NK-92 (cell line): ENCODE results near the gene ROGDI.

ENCODE experiments used
- DNase-seq: peaks from one replicate; lab custom pipeline; 2025; ENCODE audit not compliant: unreplicated experiment; lab: John Stamatoyannopoulos, UW

ROGDI gene, protein sequence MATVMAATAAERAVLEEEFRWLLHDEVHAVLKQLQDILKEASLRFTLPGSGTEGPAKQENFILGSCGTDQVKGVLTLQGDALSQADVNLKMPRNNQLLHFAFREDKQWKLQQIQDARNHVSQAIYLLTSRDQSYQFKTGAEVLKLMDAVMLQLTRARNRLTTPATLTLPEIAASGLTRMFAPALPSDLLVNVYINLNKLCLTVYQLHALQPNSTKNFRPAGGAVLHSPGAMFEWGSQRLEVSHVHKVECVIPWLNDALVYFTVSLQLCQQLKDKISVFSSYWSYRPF

DNA sequence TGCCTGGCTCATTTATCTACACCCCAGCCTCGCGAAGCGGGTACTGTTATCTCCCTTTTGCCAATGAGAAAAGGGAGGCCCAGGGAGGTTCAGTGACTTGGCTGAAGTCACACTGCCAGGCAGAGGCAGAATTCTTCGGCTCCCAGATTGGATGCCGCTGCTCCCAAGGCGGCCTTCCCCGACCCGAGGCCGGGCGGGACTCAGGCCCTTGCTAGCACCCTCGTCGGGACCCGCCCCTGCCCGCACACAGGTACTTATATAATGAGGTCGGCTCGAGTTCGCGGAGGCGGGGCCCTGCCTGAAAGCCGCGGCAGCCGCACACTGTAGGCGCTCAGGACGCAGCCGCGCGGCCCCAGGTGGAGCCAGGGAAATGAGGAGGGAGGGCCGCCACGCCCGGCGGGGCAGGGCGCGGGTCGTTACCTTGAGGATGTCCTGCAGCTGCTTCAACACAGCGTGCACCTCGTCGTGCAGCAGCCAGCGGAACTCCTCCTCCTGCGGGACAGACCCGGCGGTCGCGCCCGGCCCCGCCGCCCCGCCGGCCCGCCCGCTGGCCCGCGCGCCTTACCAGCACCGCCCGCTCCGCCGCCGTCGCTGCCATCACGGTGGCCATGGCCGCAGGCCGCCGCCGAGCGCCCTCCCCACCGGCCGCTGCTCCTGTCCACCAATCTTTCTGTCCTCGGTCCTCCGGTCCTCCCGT is at the start of gene ROGDI:
TSS of gene ROGDI (minus strand) at position 672 of the 697 bp plus-strand sequence. CDS start at position 610, 62 bp downstream.
- no peak for DNase-seq

DNA sequence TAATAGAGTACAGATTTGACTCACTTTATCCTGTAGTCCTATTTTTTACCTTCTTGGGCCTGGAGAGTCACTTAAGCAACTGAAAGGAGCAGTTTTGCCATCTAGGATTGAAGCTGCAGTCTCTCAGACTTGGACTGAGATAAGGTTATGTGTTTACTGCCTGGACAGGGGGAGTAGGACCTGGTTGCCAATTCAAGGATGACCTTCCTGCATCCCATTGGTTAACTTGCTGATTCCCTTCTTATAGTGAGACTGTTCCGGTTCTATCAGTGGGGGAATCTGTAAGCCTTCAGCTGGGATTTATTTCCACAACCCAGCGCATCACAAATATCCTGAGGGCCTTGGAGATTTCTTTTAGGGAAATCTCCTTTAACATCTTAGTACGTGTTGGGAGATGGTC is 47.8 kb upstream of the ROGDI start:
- DNase-seq: no peak

DNA sequence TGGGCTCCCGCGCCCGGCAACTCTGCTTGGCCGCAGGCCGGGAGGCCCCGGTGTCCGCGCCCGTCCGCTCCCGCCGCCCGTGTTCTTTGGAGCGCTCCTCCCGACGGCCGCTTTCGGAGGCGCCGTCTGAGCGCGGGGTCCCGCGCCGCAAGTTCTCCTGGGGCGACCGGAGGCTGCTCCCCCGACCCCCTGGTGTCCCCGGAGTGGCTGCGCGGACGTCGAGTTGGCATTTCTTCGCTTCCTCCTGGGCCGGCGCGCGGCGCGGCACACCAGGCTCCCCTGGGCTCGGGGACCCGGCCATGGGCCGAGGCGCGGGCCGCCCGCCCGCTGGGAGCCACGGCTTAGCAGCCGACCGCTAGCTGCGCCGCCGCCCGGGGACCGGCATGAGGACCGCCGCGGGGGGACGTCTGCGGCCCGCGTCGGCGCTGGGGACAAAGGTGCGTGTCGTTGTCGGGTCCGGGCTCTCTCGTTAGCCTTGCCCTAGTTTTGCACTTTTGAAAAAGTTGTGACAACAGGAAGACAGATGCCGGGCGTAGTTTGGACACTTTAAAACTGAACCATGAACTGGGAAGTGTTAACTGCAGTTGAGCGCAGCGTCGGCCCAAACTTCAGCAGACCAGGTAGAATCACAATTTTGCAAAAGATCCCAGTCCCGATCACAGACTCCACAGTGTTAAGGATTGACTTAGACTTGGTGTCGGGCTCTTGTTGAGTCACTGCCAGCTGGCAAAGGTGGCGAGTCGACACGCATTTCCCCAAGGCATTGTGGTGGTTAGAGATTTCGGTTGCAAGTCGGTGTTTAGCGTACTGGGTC is 45.5 kb upstream of the ROGDI start:
- DNase-seq: no peak

DNA sequence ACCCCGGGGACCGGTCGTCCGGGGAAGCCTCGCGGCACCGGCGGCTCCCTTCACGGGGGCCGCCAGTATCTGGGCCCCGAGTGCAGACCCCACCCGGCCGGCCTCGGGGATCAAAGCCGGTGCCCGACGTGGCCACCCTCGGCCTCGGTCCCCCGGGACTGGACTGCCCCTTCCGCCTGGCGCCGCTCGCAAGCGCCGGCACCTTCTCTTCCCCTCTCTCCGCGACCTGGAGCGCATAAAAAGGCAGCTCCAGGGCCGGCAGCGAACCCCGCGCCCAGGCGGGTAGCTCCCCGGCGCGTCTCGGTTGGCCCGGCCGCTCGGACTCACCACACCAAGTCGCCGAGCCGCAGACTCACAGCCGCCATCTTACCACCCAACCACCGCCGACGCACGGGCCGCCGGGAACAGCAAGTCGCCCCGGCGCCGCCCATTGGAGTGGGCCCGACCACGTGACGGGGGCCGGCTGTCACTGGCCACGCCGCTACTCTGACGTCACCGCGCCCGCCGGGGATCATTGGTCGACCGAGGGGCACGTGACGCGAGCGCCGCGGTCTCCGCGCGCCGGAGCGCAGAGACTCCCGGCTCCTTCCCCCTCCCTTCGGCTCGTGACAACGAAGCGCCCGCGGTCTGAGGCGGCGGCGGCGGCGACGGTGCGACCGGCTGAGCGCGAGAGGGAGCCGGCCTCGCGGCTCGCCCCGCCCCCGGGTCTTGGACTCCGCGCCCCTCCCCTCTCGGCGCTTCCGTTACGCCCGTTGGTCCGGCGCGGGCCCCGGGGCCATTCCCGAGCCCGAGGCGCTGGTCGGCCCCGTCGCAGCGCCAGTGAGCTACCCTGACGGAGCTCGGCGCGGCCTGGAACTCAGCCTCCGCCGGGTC is 44.7 kb upstream of the ROGDI start, which contains the start of the genes GLYR1 and UBN1:
TSS of gene GLYR1 (minus strand) at position 388 of the 873 bp plus-strand sequence. CDS start at position 365, 23 bp downstream.
TSS of gene UBN1 (plus strand) at position 581 of the 873 bp plus-strand sequence. CDS start 5,437 bp downstream, outside the sequence.
- peak; percentile 97 for DNase-seq

DNA sequence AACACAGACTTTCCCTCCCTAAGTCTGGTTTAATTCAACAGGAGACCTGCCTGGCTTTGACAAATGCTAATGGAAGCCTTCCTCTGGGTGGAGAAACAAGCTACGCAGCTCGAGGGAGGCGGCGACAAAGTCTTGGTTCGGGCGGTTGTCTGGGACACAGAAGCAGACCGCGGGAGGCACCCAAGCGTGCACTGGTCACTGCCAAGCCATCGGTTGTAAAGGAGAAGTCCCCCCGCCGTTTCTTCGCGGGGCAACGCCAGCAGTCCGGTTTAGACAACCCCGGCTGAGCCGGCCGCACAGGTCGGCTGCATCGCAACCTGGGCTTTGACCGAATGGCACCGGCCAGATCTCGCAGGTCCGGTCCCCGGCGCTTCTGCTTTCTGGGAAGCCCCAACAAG is 44.1 kb upstream of the ROGDI start:
- DNase-seq: no peak

DNA sequence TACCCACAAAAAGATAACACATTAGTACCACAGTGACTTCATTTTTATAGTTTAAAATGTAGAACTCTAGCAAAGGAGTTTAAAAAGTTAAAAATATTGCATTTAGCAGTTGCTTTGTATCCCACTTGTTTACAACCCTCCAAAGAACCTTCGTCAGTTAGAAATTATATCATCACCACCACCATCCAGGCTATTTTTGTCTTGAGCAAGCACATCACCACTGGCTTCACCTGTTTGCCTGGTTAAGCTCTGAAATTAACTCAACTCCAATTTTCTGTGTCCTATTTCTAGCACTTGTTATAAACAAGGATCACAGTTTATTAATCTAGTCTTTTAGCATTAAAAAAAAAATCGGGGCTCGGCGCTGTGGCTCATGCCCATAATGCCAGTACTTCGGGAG is 38.6 kb upstream of the ROGDI start:
- DNase-seq: no peak

DNA sequence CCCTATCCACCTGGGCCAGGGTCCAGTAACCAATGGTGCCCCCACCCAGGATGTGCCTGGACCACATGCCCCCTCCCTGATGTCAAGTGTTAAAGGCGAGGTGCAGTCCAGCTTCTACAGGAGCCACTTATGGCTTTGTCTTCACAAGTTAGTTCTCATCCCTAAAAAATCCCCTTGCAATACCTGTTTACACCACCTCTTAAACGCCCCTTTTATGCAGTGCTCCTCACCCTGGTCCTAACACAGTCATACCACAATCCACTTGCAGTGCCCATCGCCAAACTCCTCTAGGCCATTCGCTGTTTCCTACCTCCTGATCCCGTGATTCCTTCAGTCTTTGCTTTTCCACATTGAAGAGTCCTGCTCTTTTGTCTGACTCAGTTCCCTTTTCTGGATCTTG is 37.5 kb upstream of the ROGDI start:
- no peak for DNase-seq

DNA sequence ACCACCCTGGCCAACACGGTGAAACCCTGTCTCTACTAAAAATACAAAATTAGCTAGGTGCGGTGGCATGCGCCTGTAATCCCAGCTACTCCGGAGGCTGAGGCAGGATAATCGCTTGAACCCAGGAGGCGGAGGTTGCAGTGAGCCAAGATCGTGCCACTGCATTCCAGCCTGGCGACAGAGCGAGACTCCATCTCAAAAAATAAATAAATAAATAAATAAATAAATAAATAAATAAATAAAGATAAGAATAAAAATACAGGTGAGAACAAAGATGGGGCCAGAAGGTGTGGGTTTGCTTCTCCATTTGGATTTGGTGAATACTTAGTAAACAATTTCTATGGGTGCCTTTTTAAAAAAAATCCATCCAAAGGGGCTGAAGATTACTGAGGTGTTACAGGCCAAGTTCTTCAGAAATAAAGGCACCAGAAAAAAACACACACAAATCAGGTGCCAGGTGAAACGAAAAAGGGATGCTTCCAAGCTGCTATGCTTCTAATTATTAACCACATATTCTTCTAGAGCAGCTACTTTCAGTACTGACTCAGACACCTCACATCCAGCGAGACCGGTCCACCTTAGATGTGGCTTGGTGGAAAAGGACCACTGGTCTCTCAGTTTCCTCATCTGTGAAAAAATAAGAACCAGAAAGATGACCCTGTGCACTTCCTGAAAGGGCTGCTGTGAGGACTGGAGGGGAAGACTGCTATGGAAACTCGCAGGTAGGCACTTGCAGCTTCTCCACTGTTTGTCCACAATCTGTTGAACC is 35.5 kb upstream of the ROGDI start:
- DNase-seq: no peak

DNA sequence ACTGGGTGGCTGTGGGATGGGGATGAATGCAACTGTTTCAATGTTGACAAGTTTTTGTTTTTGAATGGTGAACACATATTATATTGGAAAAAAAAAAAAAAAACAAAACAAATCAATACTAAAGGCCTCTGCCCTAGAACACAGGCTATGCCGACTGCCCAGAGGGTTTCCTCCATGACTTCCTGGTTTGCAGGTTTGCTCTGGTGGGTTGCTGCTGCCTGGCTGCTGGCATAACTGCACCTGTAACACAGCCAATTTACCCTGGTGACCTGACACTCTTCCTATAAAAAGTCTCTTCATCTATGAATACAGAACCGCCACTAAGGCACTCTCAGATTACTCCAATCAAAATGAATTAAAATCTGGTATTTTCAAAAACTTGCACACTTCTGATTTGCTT is 34.3 kb upstream of the ROGDI start:
- DNase-seq: no peak

DNA sequence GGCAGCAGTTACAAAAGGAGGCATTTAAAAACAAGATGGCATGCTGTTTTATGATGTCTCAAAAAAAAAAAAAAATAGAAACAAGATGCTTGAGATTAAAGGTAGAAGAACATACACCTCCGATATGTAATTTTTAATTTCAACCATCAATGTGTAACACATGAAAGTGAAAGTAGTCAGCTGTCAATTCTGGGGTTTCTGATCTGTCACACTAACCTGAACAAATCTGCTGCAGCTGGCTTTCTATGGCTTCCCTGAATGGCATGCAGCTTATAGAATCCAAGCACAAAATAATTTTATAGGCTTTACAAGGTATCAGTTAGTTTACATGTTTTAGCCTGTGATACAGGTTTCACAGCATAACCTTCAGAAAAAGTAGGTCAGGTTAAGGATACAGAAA is 31.2 kb upstream of the ROGDI start:
- no peak for DNase-seq

DNA sequence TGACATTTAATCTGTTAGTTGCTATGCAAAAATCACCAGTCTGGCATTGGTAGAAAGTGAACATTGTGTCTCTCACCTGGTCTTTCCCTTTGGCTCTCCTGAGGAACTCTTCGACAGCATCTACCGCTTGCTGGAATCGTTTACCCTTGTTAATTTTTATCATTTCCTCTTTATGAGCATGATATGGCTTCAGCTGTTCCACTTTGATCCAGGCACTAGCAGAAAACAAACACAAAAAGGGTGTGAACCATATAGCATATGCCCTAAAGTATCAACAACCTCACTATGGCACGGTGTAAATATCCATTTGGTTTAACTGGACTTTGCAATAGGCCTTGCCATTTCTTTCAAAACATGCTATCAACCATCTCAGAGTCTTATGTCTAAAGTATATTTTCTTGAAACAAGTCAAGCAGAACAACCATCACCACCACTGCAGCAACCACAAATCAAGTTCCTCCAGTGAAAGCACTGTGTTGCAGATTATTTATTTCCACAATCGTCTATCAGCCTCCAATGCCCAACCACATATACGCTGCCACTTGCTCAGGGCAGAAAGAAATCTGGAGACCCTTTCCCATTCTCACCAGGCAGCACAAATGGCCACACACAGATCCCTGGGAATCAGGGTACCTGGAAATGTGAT is 30.4 kb upstream of the ROGDI start:
- no peak for DNase-seq

DNA sequence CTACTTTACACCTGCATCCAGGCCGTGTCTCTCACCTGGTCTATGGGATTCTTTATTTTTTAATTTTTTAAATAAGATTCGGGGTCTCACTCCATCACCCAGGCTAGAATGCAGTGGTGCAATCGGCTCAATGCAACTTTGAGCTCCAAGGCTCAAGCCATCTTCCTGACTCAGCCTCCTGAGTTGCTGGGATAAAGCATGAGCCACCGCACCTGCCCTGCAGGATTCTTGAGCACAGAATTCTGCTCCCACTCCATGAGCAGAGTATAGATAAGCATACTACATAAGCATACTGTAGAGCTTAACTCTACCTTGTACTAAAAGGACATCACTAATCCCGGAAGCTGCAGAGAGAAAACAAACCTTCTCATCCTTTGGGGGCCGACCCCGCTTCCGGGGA is 29.2 kb upstream of the ROGDI start:
- no peak for DNase-seq

DNA sequence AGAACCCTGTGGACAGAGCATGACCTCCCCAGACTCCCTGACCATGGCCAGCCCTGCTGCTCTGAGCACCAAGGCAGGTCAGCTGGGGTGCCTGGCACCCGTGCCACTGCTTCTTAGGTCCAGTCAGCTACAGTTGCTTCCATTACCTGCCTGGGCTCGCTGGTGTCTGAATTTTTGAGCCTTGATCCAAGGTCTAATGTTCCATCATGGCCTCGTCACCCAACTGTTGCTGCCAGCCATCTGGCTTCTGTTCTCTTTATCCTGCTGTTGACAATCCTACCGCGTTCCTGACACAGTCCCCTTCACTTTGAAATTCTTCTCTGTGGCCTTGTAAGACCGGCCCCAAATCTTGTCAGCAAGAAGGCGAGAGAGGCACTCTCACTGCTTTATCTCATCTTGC is 28.0 kb upstream of the ROGDI start:
- no peak for DNase-seq

DNA sequence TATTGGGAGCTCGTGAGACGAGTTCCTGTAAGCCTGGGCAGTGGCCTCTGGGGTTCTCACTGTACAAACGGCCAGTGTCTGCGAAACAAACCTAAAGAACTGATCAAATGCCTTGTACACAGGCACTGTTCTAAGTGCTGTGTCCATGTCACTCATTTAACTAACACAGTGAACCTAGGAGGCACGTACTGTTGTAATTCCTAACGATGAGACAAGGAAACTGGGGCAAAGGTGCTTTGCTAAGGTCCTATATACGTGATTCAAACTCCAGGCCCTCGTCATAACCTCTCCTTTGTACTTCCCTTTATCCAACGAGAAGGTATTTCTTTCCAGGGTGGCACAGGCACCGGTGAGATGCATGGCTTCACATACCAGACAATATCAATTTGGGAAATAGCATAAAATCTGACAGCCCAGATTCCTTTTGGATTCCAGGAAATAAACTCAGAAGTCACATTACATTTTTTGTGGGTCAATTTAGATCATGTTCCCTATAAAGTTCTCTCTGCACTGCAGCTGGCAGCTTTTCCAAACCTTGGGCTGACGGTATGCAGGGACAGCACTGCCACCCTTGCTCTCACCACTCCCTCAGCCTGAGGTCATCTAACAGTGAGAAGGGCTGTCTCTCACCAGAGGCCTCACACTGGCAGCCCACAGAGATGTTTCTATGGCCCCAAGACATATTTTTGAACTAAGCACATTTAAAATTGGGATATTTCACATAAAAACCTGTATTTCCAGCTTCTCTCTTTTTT is 26.3 kb upstream of the ROGDI start:
- DNase-seq: no peak

DNA sequence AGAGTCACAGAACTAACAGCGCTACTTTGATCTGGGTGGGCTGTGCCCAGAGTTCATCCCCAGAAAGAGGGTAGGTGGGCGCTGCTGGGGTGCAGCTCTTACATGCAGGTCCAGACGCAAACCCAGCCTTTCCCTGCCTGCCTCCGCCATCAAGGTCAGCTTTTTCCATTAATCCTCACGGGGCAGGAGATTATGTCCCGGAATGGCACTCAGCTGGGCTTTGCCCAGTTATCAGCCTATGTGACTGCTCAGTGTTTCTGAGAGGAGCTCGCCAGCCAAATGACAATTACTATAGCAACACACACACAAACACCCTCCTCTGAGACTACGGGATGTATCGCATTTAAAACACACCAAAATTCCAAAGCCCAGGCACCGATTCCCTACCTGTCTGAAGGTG is 24.5 kb upstream of the ROGDI start:
- DNase-seq: no peak

DNA sequence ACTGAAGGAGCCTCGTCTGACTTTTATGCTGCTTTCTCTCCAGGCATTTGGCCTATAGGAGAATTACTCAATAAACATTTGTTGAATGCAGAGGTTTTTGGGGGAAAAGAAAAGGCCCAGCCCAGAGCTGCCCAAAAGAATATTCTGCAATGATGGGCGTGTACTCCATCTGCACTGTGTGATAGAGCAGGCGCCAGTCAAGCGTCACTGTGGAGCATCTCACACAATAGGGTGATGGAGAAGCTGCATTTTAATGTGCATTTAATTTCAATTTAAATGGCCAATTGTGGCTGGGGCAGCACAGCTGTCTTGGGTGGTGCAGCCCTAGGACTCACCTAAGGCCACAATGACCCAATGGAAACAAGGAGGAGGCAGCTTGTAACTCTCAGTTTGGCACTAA is 24.1 kb upstream of the ROGDI start:
- no peak for DNase-seq

DNA sequence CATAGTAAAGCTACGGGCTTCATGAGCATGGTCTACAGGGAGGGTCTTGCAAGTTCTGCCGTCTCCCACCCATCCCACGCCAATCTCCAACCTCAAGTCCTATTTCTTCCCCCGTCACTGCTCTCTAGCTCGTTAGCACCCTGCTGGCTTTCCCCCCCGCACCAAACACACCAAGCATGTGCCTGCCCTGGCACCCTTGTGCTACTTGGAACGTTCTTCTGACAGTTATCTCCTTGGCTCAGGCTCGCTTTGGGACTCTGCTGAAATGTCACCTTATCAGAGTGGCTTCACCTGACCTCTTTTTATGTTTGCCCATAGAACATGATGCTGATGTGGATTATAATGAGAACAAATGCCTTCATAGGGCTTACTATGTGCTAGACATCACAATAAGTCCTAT is 22.8 kb upstream of the ROGDI start:
- DNase-seq: no peak

DNA sequence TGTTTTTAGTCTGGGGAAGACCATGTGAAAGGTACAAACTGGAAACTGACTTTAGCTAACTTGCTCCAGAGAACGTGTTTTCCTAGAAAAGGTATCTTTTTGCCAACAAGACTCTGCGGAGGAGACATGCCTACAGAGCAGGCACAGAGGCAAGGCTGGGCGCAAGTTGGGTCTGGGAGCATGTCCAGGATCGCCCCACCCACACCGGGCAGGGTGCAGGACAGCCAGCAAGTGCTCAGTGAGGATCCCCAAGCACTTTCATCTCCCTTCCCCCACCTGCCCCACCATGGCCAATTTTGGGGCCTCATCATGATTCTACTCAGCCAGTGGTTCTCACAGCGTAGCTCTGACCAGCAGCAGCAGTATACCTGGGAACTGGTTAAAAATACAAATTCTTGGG is 18.2 kb upstream of the ROGDI start:
- no peak for DNase-seq
